ENCODE data around the gene GALNT3.

Gene GALNT3

GRCh38 chr2:165793779-165794535, at the start of gene GALNT3:
Gene GALNT3, minus strand, starts transcription at chr2:165794247. Its CDS starts 23,547 bp downstream, at chr2:165770700.
- peak in 3 of 6 experiments; percentile 3 to 25 (median 20) for DNase-seq

- no peak for DNase-seq
These were observed 49.3 kb upstream of the GALNT3 start for GRCh38 chr2:165843351-165843750.

- DNase-seq, result no peak
These were observed 46.4 kb upstream of the GALNT3 start for GRCh38 chr2:165840333-165840958.

GRCh38 chr2:165839610-165840009, 45.6 kb upstream of the GALNT3 start:
- no peak for DNase-seq

GRCh38 chr2:165837122-165837521, 43.1 kb upstream of the GALNT3 start:
- no peak for DNase-seq

- DNase-seq, result no peak
These were observed 41.3 kb upstream of the GALNT3 start for GRCh38 chr2:165835363-165835762.

- DNase-seq, result no peak
These were observed 39.1 kb upstream of the GALNT3 start for GRCh38 chr2:165833156-165833555.

- DNase-seq, result no peak
These were observed 33.9 kb upstream of the GALNT3 start for GRCh38 chr2:165827921-165828276.

GRCh38 chr2:165827016-165827920, 33.2 kb upstream of the GALNT3 start:
- DNase-seq, result no peak

- no peak for DNase-seq
These were observed 31.0 kb upstream of the GALNT3 start for GRCh38 chr2:165825041-165825440.

GRCh38 chr2:165820296-165820695, 26.2 kb upstream of the GALNT3 start:
- no peak for DNase-seq

- no peak for DNase-seq
These were observed 24.9 kb upstream of the GALNT3 start for GRCh38 chr2:165818920-165819319.

- no peak for DNase-seq
These were observed 21.5 kb upstream of the GALNT3 start for GRCh38 chr2:165815299-165816141.

- no peak for DNase-seq
These were observed 20.4 kb upstream of the GALNT3 start for GRCh38 chr2:165814473-165814872.

- no peak for DNase-seq
These were observed 17.7 kb upstream of the GALNT3 start for GRCh38 chr2:165811592-165812370.

- no peak for DNase-seq
These were observed 16.4 kb upstream of the GALNT3 start for GRCh38 chr2:165810418-165810817.

- no peak for DNase-seq
These were observed 10.7 kb upstream of the GALNT3 start for GRCh38 chr2:165804719-165805118.

GRCh38 chr2:165803123-165803760, 9.2 kb upstream of the GALNT3 start:
- DNase-seq, result no peak

GRCh38 chr2:165801176-165801575, 7.1 kb upstream of the GALNT3 start:
- no peak for DNase-seq

GRCh38 chr2:165796819-165797530, 2.9 kb upstream of the GALNT3 start:
- no peak for DNase-seq

GRCh38 chr2:165796129-165796528, 2.1 kb upstream of the GALNT3 start:
- no peak for DNase-seq

All from stimulated activated naive CD4-positive, alpha-beta T cell (primary cell).